ENCODE data around the gene KANK4. TPM values are rescaled to one million over a fixed set of nuclear protein-coding genes. Genes with fewer than 3 reads are reported as not detected.

The KANK4 gene
- polyA plus RNA-seq, 1 donor (not counting 4 experiments of a cell fraction or from before 2014, with no cell fraction given): 0.92 TPM

DNA sequence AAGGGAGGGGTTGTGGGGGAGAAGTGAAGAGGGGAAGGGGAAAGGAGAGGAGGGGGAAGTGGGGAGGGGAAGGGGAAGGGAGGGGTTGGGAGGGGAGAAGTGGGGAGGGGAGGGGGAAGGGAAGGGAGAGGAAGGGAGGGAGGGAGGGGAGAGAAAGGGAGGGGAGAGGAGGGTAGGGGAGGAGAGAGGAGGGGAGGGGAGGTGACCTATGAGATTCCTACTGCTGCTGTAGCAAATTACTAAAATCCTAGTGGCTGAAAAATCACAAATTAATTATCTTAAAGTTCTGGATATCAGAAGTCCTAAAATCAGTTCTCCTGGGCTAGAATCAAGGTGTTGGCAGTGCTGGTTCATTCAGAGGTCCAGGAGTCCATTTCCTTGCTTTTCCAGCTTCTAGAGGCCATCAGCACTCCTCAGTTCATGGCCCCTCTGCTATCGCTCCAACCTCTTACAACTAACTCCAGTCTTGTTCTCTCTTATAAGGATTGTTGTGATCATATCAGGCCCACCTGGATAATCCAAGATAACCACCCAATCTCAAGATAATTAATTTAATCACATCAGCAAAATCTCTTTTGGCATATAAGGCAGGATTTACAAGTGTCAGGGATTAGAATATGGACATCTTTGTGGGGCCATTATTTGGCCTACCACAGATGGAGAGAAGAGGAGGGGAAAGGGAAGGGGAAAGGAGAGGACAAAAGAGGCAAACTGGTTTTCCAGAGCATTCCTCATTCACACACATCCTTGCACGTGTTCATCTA, 30.4 kb upstream of the KANK4 start:
- H3K27me3 ChIP-seq (ENCODE audit: control insufficient read depth, extremely low read depth, insufficient read depth, low read length): peaks cover 6% of the 10 kb centered on the region
- DNase-seq (ENCODE audit: low read depth, low spot score): no peak
- no peak overlapping the region for H3K4me3 ChIP-seq (ENCODE audit: control insufficient read depth in 2 of 3, extremely low read depth in 1 of 3, insufficient read depth in 2 of 3, low read depth in 1 of 3, low read length in 3 of 3)
- H3K27ac ChIP-seq (ENCODE audit: control insufficient read depth, insufficient read depth, low read length): no peak overlapping the region
- H3K9me1 ChIP-seq (ENCODE audit: control insufficient read depth, extremely low read depth, insufficient read depth, low read length): no peaks in the 10 kb centered on the region
- no peak overlapping the region for H2AFZ ChIP-seq (ENCODE audit: control insufficient read depth, low read length)
- dilution Hi-C loops (cut with MboI; ENCODE audit: extremely low pct_ligation_motif_present, low sequenced_read_pairs): no loop called here
- no peak overlapping the region for H3K4me2 ChIP-seq (ENCODE audit: control insufficient read depth, extremely low read depth, insufficient read depth, low read depth, low read length)
- no peaks in the 10 kb centered on the region for H4K20me1 ChIP-seq (ENCODE audit: control insufficient read depth, extremely low read depth, insufficient read depth, low read length)
- TF ChIP-seq, protein P1, sequence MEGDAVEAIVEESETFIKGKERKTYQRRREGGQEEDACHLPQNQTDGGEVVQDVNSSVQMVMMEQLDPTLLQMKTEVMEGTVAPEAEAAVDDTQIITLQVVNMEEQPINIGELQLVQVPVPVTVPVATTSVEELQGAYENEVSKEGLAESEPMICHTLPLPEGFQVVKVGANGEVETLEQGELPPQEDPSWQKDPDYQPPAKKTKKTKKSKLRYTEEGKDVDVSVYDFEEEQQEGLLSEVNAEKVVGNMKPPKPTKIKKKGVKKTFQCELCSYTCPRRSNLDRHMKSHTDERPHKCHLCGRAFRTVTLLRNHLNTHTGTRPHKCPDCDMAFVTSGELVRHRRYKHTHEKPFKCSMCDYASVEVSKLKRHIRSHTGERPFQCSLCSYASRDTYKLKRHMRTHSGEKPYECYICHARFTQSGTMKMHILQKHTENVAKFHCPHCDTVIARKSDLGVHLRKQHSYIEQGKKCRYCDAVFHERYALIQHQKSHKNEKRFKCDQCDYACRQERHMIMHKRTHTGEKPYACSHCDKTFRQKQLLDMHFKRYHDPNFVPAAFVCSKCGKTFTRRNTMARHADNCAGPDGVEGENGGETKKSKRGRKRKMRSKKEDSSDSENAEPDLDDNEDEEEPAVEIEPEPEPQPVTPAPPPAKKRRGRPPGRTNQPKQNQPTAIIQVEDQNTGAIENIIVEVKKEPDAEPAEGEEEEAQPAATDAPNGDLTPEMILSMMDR (optimal IDR thresholded peaks at IDR 0.05 in 1 of 3, IDR thresholded peaks at IDR 0.05 in 1 of 3, conservative IDR thresholded peaks at IDR 0.05 in 1 of 3; ENCODE audit: extremely low read depth in 1 of 3, insufficient read depth in 2 of 3, low read length in 3 of 3): no peak
- TF ChIP-seq EZH2 (IDR thresholded peaks at IDR 0.05; ENCODE audit: low read length): no peak
- no peaks in the 10 kb centered on the region for H3K9me3 ChIP-seq (ENCODE audit: control insufficient read depth, low read depth, low read length)
- no peaks in the 10 kb centered on the region for H3K4me1 ChIP-seq (ENCODE audit: control insufficient read depth, extremely low read depth, insufficient read depth, low read length)
- no peak overlapping the region for H3K9ac ChIP-seq (ENCODE audit: control insufficient read depth, extremely low read depth, insufficient read depth, low read length)
- no peak for FAIRE-seq
- no peaks in the 10 kb centered on the region for H3K36me3 ChIP-seq (ENCODE audit: control insufficient read depth in 2 of 2, extremely low read depth in 1 of 2, insufficient read depth in 2 of 2, low read length in 2 of 2)
- H3K79me2 ChIP-seq (ENCODE audit: control insufficient read depth, insufficient read depth, low read length): no peaks in the 10 kb centered on the region

GRCh38 chr1:62346886-62347285, 27.7 kb upstream of the KANK4 start:
- H3K9me3 ChIP-seq (ENCODE audit: control insufficient read depth, low read depth, low read length): no peaks in the 10 kb centered on the region
- dilution Hi-C loops (cut with MboI; ENCODE audit: extremely low pct_ligation_motif_present, low sequenced_read_pairs): no loop called here
- no peaks in the 10 kb centered on the region for H3K79me2 ChIP-seq (ENCODE audit: control insufficient read depth, insufficient read depth, low read length)
- peaks cover 3% of the 10 kb centered on the region for H3K27me3 ChIP-seq (ENCODE audit: control insufficient read depth, extremely low read depth, insufficient read depth, low read length)
- H2AFZ ChIP-seq (ENCODE audit: control insufficient read depth, low read length): no peak overlapping the region
- no peak for FAIRE-seq
- DNase-seq (ENCODE audit: low read depth, low spot score): no peak
- no peaks in the 10 kb centered on the region for H3K9me1 ChIP-seq (ENCODE audit: control insufficient read depth, extremely low read depth, insufficient read depth, low read length)
- H3K4me1 ChIP-seq (ENCODE audit: control insufficient read depth, extremely low read depth, insufficient read depth, low read length): no peaks in the 10 kb centered on the region
- H3K4me3 ChIP-seq (ENCODE audit: control insufficient read depth in 2 of 3, extremely low read depth in 1 of 3, insufficient read depth in 2 of 3, low read depth in 1 of 3, low read length in 3 of 3): no peak overlapping the region
- no peaks in the 10 kb centered on the region for H3K36me3 ChIP-seq (ENCODE audit: control insufficient read depth in 2 of 2, extremely low read depth in 1 of 2, insufficient read depth in 2 of 2, low read length in 2 of 2)
- no peak overlapping the region for H3K27ac ChIP-seq (ENCODE audit: control insufficient read depth, insufficient read depth, low read length)
- no peak overlapping the region for H3K4me2 ChIP-seq (ENCODE audit: control insufficient read depth, extremely low read depth, insufficient read depth, low read depth, low read length)
- no peaks in the 10 kb centered on the region for H4K20me1 ChIP-seq (ENCODE audit: control insufficient read depth, extremely low read depth, insufficient read depth, low read length)
- no peak overlapping the region for H3K9ac ChIP-seq (ENCODE audit: control insufficient read depth, extremely low read depth, insufficient read depth, low read length)
- TF ChIP-seq, protein P1 (optimal IDR thresholded peaks at IDR 0.05 in 1 of 3, IDR thresholded peaks at IDR 0.05 in 1 of 3, conservative IDR thresholded peaks at IDR 0.05 in 1 of 3; ENCODE audit: extremely low read depth in 1 of 3, insufficient read depth in 2 of 3, low read length in 3 of 3): no peak
- no peak for TF ChIP-seq EZH2 (IDR thresholded peaks at IDR 0.05; ENCODE audit: low read length)

All from keratinocyte (primary cell).